LNCAP (cell line): Measurements from ENCODE around the gene PFKM.

Source experiments
- CTCF ChIP-seq: fragments of 450-650 bp; IDR thresholded peaks from 2 replicates; pipeline ENCODE4 v1.5.1; 2017; ENCODE audit warnings: mild to moderate bottlenecking

Gene PFKM

GRCh38 chr12:48164451-48164850 is 45.3 kb downstream of the PFKM start:
- TF ChIP-seq CTCF = no peak

GRCh38 chr12:48165089-48165981 is 46.2 kb downstream of the PFKM start:
- peak; percentile 95 for TF ChIP-seq CTCF

GRCh38 chr12:48169011-48169410 is 49.8 kb downstream of the PFKM start:
- TF ChIP-seq CTCF = no peak

DNA sequence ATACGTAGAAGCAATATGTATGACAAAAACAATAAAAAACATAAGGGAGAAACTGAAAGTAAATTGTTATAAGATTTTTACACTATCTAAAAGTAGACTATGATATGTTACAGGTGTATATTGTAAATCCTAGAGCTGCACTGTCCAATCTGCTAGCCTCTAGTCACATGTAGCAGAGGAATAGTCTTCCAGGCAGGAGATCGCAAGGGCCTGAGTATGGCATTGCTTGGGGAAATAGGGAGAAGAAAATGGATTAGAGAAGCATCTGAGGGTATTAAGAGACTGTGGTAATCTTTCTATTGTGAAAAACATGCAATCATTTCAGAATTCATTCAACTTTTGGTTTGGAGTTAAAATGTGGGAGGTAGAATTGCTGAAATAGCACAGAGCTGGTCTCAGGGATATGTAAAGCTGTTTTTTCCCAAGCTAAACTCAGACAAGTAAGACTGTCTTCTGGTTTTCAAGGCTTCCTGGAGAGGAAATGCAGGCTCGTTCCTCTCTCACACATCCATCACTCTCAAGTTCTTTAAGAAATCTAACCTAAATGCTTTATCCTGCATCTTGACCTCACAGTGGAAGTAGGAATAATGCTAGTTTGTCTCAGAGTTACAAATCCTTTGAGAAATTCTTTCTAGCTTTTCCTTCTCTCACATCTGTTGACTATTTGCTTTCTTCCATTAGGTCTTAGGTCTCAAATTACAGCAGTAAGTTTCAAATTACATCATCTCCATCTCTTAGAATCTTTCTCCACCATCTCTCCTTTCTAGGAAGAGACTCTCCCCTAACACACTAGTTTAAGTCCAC is 56.7 kb downstream of the PFKM start:
- TF ChIP-seq CTCF = no peak

GRCh38 chr12:48176417-48176751 is 57.2 kb downstream of the PFKM start:
- TF ChIP-seq CTCF = no peak

DNA sequence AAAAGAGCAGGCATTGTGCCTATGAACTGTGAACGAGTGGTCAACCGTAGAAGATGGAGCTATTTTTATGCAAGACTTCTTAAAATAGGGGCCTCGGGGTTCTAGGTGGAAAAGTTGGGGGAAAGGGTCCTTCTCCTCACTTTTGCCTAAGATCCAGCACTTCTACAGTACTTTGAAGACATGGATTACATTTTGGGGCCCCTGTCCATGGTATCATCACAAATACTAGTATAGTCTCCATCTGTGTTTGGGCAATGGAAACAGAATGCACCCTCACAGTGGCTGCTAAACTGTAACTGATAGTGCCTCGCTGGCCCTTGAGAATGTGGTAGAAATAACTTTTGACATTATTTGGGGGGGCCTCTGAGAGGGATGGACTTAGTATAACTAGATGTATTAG is 58.8 kb downstream of the PFKM start:
- TF ChIP-seq CTCF = no peak

DNA sequence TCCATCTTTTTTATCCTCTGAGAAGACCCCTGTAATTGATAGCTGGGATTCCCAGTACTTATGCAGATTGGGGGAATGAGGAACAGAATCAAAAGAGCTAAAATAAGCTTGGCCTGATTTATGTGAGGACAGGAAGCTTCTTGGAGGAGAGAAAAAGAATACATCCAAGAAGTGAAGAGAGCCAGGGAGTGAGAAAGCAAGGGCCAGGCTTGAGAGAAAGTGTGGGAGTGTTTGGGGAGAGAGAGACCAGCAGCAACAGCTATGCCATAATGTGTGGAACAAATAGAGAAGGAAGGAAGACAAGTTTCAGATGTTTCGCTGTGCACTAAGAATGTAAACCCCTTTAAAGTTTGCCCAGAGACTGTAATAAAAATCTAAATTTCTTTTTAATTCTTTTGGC is 60.3 kb downstream of the PFKM start:
- TF ChIP-seq CTCF = no peak
